Measurements from ENCODE around the gene PSMB10.

The PSMB10 gene

GRCh38 chr16:67948015-67948414 is 11.4 kb upstream of the PSMB10 start:
- DNase-seq (ENCODE audit: low read depth, low spot score): no peak
- H3K4me3 ChIP-seq (ENCODE audit: low read depth, low read length): no peak overlapping the region
- ChIA-PET CTCF (interaction anchor here (1.0 to 1.9 kb wide), 2 partner anchors 12 to 93 kb away, joined by 3 to 7 read pairs; no protein-coding TSS in a partner anchor), POLR2A (interaction anchor here (1.0 to 1.1 kb wide), 2 partner anchors 9 to 11 kb away, joined by 3 to 6 read pairs; no protein-coding TSS in a partner anchor)
- TF ChIP-seq CTCF (IDR thresholded peaks at IDR 0.05; ENCODE audit: insufficient read depth, low read length, missing control alignments): no peak

DNA sequence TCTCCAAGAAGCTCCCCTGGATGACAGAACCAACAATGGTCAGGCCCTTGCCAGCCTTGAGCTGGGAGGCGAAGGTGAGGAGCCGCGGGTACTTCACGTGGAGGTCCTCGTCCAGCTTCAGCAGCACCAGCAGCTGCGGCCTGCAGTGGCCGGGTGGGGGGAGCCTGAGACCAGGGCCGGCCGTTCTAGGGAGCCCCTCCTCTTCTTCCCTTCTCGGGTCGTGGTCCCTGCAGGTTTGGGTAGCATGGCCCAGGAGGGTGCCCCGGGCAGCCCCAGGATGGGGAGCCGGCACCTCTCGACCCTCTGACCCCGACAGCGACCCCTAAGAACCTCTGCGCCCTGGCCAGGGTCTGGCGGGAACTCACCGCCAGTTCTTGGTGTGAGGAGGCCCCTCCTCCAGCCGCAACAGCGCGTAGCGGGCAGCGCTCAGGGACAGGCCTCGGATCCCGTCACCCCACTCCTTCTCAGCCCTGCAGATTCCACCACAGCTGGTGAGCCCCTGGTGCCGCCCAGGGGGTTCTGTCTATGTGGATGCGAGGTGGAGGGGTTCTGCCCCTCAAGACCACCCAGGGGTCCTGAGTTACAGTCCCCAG is 10.4 kb upstream of the PSMB10 start:
- POLR2A ChIA-PET: interaction anchor here (1.1 to 1.3 kb wide), 2 partner anchors 8 to 11 kb away, joined by 3 to 6 read pairs; no protein-coding TSS in a partner anchor
- no peak for TF ChIP-seq CTCF (IDR thresholded peaks at IDR 0.05; ENCODE audit: insufficient read depth, low read length, missing control alignments)
- no peak overlapping the region for H3K4me3 ChIP-seq (ENCODE audit: low read depth, low read length)
- no peak for DNase-seq (ENCODE audit: low read depth, low spot score)
- CTCF ChIA-PET: interaction anchor here (0.8 to 1.9 kb wide), 3 partner anchors 12 to 94 kb away, joined by 3 to 7 read pairs (median 3); no protein-coding TSS in a partner anchor

GRCh38 chr16:67946128-67946569 is 9.5 kb upstream of the PSMB10 start:
- CTCF ChIA-PET: interaction anchor here (1.5 to 1.7 kb wide), 2 partner anchors 94 to 425 kb away, joined by 3 read pairs; no protein-coding TSS in a partner anchor
- no peak overlapping the region for H3K4me3 ChIP-seq (ENCODE audit: low read depth, low read length)
- POLR2A ChIA-PET: interaction anchor here (1.3 kb wide), 1 partner anchor 10 kb away, joined by 6 read pairs; no protein-coding TSS in a partner anchor
- TF ChIP-seq CTCF (IDR thresholded peaks at IDR 0.05; ENCODE audit: insufficient read depth, low read length, missing control alignments): no peak
- DNase-seq (ENCODE audit: low read depth, low spot score): no peak

DNA sequence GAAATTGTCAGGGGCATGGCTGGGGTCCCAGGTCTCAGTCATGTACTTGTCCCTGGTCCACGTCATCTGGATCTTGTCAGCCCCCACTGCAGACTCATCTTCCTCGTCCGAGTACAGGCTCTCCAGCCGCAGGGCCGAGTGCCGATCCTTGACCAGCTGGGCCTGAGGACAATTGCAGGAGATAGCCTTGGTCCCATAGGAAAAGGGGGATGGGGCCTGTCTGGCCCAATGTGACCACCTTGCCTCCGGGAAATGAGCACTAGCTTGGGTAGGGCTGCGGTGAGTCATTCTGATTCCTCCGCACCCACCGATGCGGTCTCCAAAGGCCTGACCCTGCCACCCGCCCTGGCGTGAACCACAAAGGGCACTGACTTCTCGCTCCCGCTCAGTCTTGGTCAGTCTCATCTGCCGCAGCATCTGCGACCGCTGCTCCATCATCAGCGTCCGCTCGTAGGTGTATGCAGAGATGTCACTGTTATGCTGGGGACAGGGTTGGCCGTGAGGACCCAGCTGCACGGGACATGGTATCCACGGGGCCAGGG is 8.8 kb upstream of the PSMB10 start:
- H3K4me3 ChIP-seq (ENCODE audit: low read depth, low read length): no peak overlapping the region
- ChIA-PET POLR2A (interaction anchor here (0.7 kb wide), 1 partner anchor 299 kb away, joined by 3 read pairs; no protein-coding TSS in a partner anchor), CTCF (interaction anchor here (1.5 to 2.4 kb wide), 3 partner anchors 95 to 424 kb away, joined by 3 to 7 read pairs (median 3); no protein-coding TSS in a partner anchor)
- TF ChIP-seq CTCF (IDR thresholded peaks at IDR 0.05; ENCODE audit: insufficient read depth, low read length, missing control alignments): no peak
- DNase-seq (ENCODE audit: low read depth, low spot score): no peak

- TF ChIP-seq CTCF (IDR thresholded peaks at IDR 0.05; ENCODE audit: insufficient read depth, low read length, missing control alignments): no peak
- CTCF ChIA-PET: interaction anchor here (1.0 to 2.4 kb wide), 4 partner anchors 19 to 424 kb away, joined by 3 to 7 read pairs (median 4); no protein-coding TSS in a partner anchor
- POLR2A ChIA-PET: interaction anchor here (0.7 kb wide), 1 partner anchor 300 kb away, joined by 3 read pairs; no protein-coding TSS in a partner anchor
- H3K4me3 ChIP-seq (ENCODE audit: low read depth, low read length): no peak overlapping the region
- DNase-seq (ENCODE audit: low read depth, low spot score): no peak
Measured at GRCh38 chr16:67944690-67945391, 8.2 kb upstream of the PSMB10 start.
